GM10248 (cell line): ENCODE data around the gene RAN.

Source experiments
- CTCF ChIA-PET: fragments of 300-600 bp; sonication (Branson Sonifier 250); formaldehyde crosslinking; extraction: SDS; loops from one replicate; lab custom pipeline; 2021; ENCODE audit warnings: antibody characterized with exemption; lab: Yijun Ruan, JAX
- POLR2A ChIA-PET: fragments of 350-650 bp; sonication (Branson Sonifier 250); formaldehyde crosslinking; extraction: SDS; loops from one replicate; lab custom pipeline; 2020; ENCODE audit warnings: antibody characterized with exemption; lab: Yijun Ruan, JAX
- DNase-seq: peaks from one replicate; pipeline ENCODE4 v3.0.0; 2012; ENCODE audit errors: extremely low spot score
- CTCF ChIP-seq: IDR thresholded peaks from 2 replicates; pipeline ENCODE4 v1.5.1; 2012; ENCODE audit warnings: mild to moderate bottlenecking, low read depth; ENCODE audit errors: extremely low read depth, missing control alignments, control extremely low read depth

Gene RAN

GRCh38 chr12:130829391-130830245 is 42.2 kb upstream of the RAN start:
- no peak for TF ChIP-seq CTCF
- CTCF ChIA-PET: interaction anchor here (1.1 to 6.4 kb wide), 5 partner anchors 7 to 41 kb away, joined by 3 to 36 read pairs (median 13); no protein-coding TSS in a partner anchor
- POLR2A ChIA-PET: no interaction called here
- no peak for DNase-seq

GRCh38 chr12:130830246-130830551 is 41.7 kb upstream of the RAN start:
- ChIA-PET POLR2A (no interaction called here), CTCF (interaction anchor here (1.1 to 3.6 kb wide), 3 partner anchors 10 to 41 kb away, joined by 3 to 16 read pairs (median 13); no protein-coding TSS in a partner anchor)
- no peak for DNase-seq
- no peak for TF ChIP-seq CTCF

- ChIA-PET POLR2A (no interaction called here), CTCF (interaction anchor here (1.1 to 3.6 kb wide), 4 partner anchors 11 to 83 kb away, joined by 3 to 16 read pairs (median 8); no protein-coding TSS in a partner anchor)
- DNase-seq: no peak
- no peak for TF ChIP-seq CTCF
Measured at GRCh38 chr12:130831246-130831645, 40.6 kb upstream of the RAN start.

GRCh38 chr12:130831876-130832405 is 39.9 kb upstream of the RAN start:
- ChIA-PET CTCF (interaction anchor here (0.8 to 3.6 kb wide), 6 partner anchors 8 to 84 kb away, joined by 3 to 16 read pairs (median 3); no protein-coding TSS in a partner anchor), POLR2A (no interaction called here)
- no peak for DNase-seq
- TF ChIP-seq CTCF: no peak

- CTCF ChIA-PET: interaction anchor here (0.8 to 2.9 kb wide), 5 partner anchors 9 to 85 kb away, joined by 3 to 16 read pairs (median 3); no protein-coding TSS in a partner anchor
- POLR2A ChIA-PET: no interaction called here
- TF ChIP-seq CTCF: no peak
- DNase-seq: no peak
Measured at GRCh38 chr12:130832561-130833209, 39.2 kb upstream of the RAN start.

- POLR2A ChIA-PET: no interaction called here
- DNase-seq: no peak
- CTCF ChIA-PET: interaction anchor here (2.2 to 4.8 kb wide), 4 partner anchors 9 to 87 kb away, joined by 5 to 36 read pairs (median 11); no protein-coding TSS in a partner anchor
- TF ChIP-seq CTCF: no peak
Measured at GRCh38 chr12:130835011-130835410, 36.9 kb upstream of the RAN start.
